Astrocyte (in vitro differentiated cells and primary cell): ENCODE measurements around the gene CPEB4. TPM values are rescaled to one million over a fixed set of nuclear protein-coding genes. Genes with fewer than 3 reads are reported as not detected.
A peak's percentile ranks its signal among the peaks of the same experiment; 100 is the strongest.

Experiments used
- DNase-seq: peaks from one replicate; pipeline ENCODE4 v3.0.0-alpha.2; 2010; ENCODE audit warnings: low read depth
- FAIRE-seq: peaks from 2 replicates; lab custom pipeline; 2011; peaks lifted over from hg19 to GRCh38; lab: Jason Lieb, UNC
- H2AFZ ChIP-seq: 2 replicates; pipeline ENCODE4 v1.6.0; 2012; ENCODE audit warnings: low read depth, low read length, inconsistent platforms
- H3K27ac ChIP-seq: 2 replicates; pipeline ENCODE4 v1.5.1; 2011; ENCODE audit warnings: low read depth, low read length, inconsistent platforms
- H3K27me3 ChIP-seq: 2 replicates; pipeline ENCODE4 v1.6.0; 2011; ENCODE audit warnings: low read length, inconsistent platforms; ENCODE audit not compliant: insufficient read depth
- H3K36me3 ChIP-seq: 2 replicates; pipeline ENCODE4 v1.5.1; 2011; ENCODE audit warnings: low read length, inconsistent platforms; ENCODE audit not compliant: insufficient read depth
- H3K4me1 ChIP-seq: 2 replicates; pipeline ENCODE4 v1.5.1; 2011; ENCODE audit warnings: low read length, inconsistent platforms; ENCODE audit not compliant: insufficient read depth
- H3K4me2 ChIP-seq: 2 replicates; pipeline ENCODE4 v1.6.0; 2012; ENCODE audit warnings: low read length, inconsistent platforms
- H3K4me3 ChIP-seq: 2 replicates; pipeline ENCODE4 v1.5.1; 2011; ENCODE audit warnings: low read depth, mild to moderate bottlenecking, low read length, inconsistent platforms; ENCODE audit not compliant: insufficient read depth
- H3K79me2 ChIP-seq: 2 replicates; pipeline ENCODE4 v1.6.0; 2012; ENCODE audit warnings: mild to moderate bottlenecking, low read length, inconsistent platforms; ENCODE audit not compliant: insufficient read depth
- H3K9ac ChIP-seq: 2 replicates; pipeline ENCODE4 v1.6.0; 2012; ENCODE audit warnings: mild to moderate bottlenecking, low read length, inconsistent platforms
- H3K9me3 ChIP-seq: 2 replicates; pipeline ENCODE4 v1.5.1; 2012; ENCODE audit warnings: low read depth, mild to moderate bottlenecking, low read length, inconsistent platforms; ENCODE audit not compliant: insufficient read depth
- H4K20me1 ChIP-seq: 2 replicates; pipeline ENCODE4 v1.6.0; 2012; ENCODE audit warnings: low read length, inconsistent platforms; ENCODE audit not compliant: insufficient read depth
- H3K27ac Mint-ChIP-seq: one replicate; pipeline ENCODE4 v1.8.0; 2021; ENCODE audit warnings: mild to moderate bottlenecking, mixed read lengths; ENCODE audit not compliant: unreplicated experiment
- H3K27me3 Mint-ChIP-seq: one replicate; pipeline ENCODE4 v1.8.0; 2021; ENCODE audit warnings: low read depth, mixed read lengths; ENCODE audit not compliant: unreplicated experiment
- H3K36me3 Mint-ChIP-seq: one replicate; pipeline ENCODE4 v1.8.0; 2021; ENCODE audit warnings: low read depth, mixed read lengths; ENCODE audit not compliant: unreplicated experiment
- H3K4me1 Mint-ChIP-seq: one replicate; pipeline ENCODE4 v1.8.0; 2021; ENCODE audit warnings: low read depth, mixed read lengths; ENCODE audit not compliant: unreplicated experiment
- H3K4me3 Mint-ChIP-seq: one replicate; pipeline ENCODE4 v1.8.0; 2021; ENCODE audit warnings: mild to moderate bottlenecking, moderate library complexity, mixed read lengths; ENCODE audit not compliant: unreplicated experiment
- H3K9me3 Mint-ChIP-seq: one replicate; pipeline ENCODE4 v1.8.0; 2021; ENCODE audit warnings: mild to moderate bottlenecking, mixed read lengths; ENCODE audit not compliant: unreplicated experiment
- CTCF ChIP-seq: IDR thresholded peaks from 2 replicates; pipeline ENCODE4 v1.5.1; 2011; ENCODE audit warnings: low read depth, mild to moderate bottlenecking, inconsistent platforms, low read length, moderate library complexity; ENCODE audit not compliant: insufficient read depth
- EZH2 ChIP-seq: IDR thresholded peaks from 2 replicates; pipeline ENCODE4 v1.6.1; 2012; ENCODE audit warnings: mild to moderate bottlenecking, low read length, inconsistent platforms; ENCODE audit not compliant: insufficient read depth
- total RNA-seq: library from RNA; stranded (reverse); gene quantifications from 2 replicates; pipeline ENCODE4 v1.2.1, GENCODE V29; 2021

The CPEB4 gene
- total RNA-seq, 1 donor from 2014 or later: 37.2 TPM

GRCh38 chr5:173963182-173963838 lies 75.2 kb downstream of the CPEB4 start:
- H3K36me3 Mint-ChIP-seq: peaks cover 3% of the 10 kb centered on the region
- H3K4me1 Mint-ChIP-seq: peaks cover 25% of the 10 kb centered on the region
- Histone ChIP-seq H2AFZ (no peak overlapping the region), H4K20me1 (no peaks in the 10 kb centered on the region), H3K9me3 (no peaks in the 10 kb centered on the region), H3K9ac (peak overlapping the region; percentile 81), H3K4me2 (peak overlapping the region; percentile 90), H3K4me1 (peaks cover 14% of the 10 kb centered on the region), H3K36me3 (no peaks in the 10 kb centered on the region), H3K4me3 (peak overlapping the region; percentile 56), H3K27ac (peak overlapping the region; percentile 85), H3K27me3 (no peaks in the 10 kb centered on the region), H3K79me2 (no peaks in the 10 kb centered on the region)
- DNase-seq: peak; percentile 79
- peak; percentile 68 for FAIRE-seq
- TF ChIP-seq EZH2 (no peak), CTCF (no peak)
- no peaks in the 10 kb centered on the region for H3K9me3 Mint-ChIP-seq
- no peak overlapping the region for H3K4me3 Mint-ChIP-seq
- H3K27me3 Mint-ChIP-seq: no peaks in the 10 kb centered on the region
- peak overlapping the region; percentile 86 for H3K27ac Mint-ChIP-seq

- H3K9me3 ChIP-seq: no peaks in the 10 kb centered on the region
- no peak for FAIRE-seq
- Mint-ChIP-seq H3K4me1 (peaks cover 31% of the 10 kb centered on the region), H3K36me3 (peaks cover 3% of the 10 kb centered on the region), H3K27ac (peak overlapping the region; percentile 72), H3K4me3 (no peak overlapping the region), H3K27me3 (no peaks in the 10 kb centered on the region), H3K9me3 (no peaks in the 10 kb centered on the region)
- TF ChIP-seq EZH2 (no peak), CTCF (no peak)
- DNase-seq: peak; percentile 74
- H3K27ac ChIP-seq: peak overlapping the region; percentile 85
- H3K27me3 ChIP-seq: no peaks in the 10 kb centered on the region
- H3K4me3 ChIP-seq: peak overlapping the region; percentile 56
- no peaks in the 10 kb centered on the region for H3K79me2 ChIP-seq
- peak overlapping the region; percentile 81 for H3K9ac ChIP-seq
- peak overlapping the region; percentile 90 for H3K4me2 ChIP-seq
- peaks cover 18% of the 10 kb centered on the region for H3K4me1 ChIP-seq
- no peaks in the 10 kb centered on the region for H3K36me3 ChIP-seq
- peak overlapping the region; percentile 20 for H2AFZ ChIP-seq
- no peaks in the 10 kb centered on the region for H4K20me1 ChIP-seq
Observed at GRCh38 chr5:173963867-173964441, 75.8 kb downstream of the CPEB4 start.

- peaks cover 23% of the 10 kb centered on the region for H3K4me1 ChIP-seq
- Mint-ChIP-seq H3K27me3 (no peaks in the 10 kb centered on the region), H3K36me3 (peaks cover 3% of the 10 kb centered on the region), H3K4me1 (peaks cover 35% of the 10 kb centered on the region), H3K4me3 (no peak overlapping the region), H3K27ac (no peak overlapping the region), H3K9me3 (no peaks in the 10 kb centered on the region)
- no peaks in the 10 kb centered on the region for H3K9me3 ChIP-seq
- no peaks in the 10 kb centered on the region for H3K27me3 ChIP-seq
- H4K20me1 ChIP-seq: no peaks in the 10 kb centered on the region
- no peak overlapping the region for H3K27ac ChIP-seq
- H3K4me2 ChIP-seq: no peak overlapping the region
- H3K4me3 ChIP-seq: no peak overlapping the region
- TF ChIP-seq EZH2 (no peak), CTCF (no peak)
- no peak for DNase-seq
- no peaks in the 10 kb centered on the region for H3K36me3 ChIP-seq
- FAIRE-seq: no peak
- no peak overlapping the region for H3K9ac ChIP-seq
- H3K79me2 ChIP-seq: no peaks in the 10 kb centered on the region
- no peak overlapping the region for H2AFZ ChIP-seq
Observed at GRCh38 chr5:173964506-173964905, 76.4 kb downstream of the CPEB4 start.
